Thymus (tissue), 11 donors: ENCODE data around the gene FBXO42. TPM values are rescaled to one million over a fixed set of nuclear protein-coding genes. Genes with fewer than 3 reads are reported as not detected.
"Not testable (repeated sequence)": the region's sequence is repeated elsewhere in the genome, so short reads cannot be mapped to it uniquely, and the experiment has no call there.

ENCODE experiments used
- DNase-seq, 9 donors: peaks; one replicate each; pipeline ENCODE4 v3.0.0-alpha.2; 2013; ENCODE audit warnings: low spot score in 9 of 9, low read depth in 6 of 9, missing footprints in 1 of 9
- H3K27ac ChIP-seq, 2 donors: one replicate each; pipeline ENCODE4 v1.5.1; 2013; ENCODE audit warnings: control low read depth in 1 of 2, low read depth in 1 of 2, low read length in 1 of 2, mild to moderate bottlenecking in 1 of 2, moderate library complexity in 1 of 2
- H3K27me3 ChIP-seq, 2 donors: one replicate each; pipeline ENCODE4 v1.5.1; 2013; ENCODE audit warnings: low read length in 1 of 2; ENCODE audit not compliant: control insufficient read depth in 2 of 2, insufficient read depth in 1 of 2
- H3K36me3 ChIP-seq, 2 donors: one replicate each; pipeline ENCODE4 v1.5.1; 2013; ENCODE audit warnings: low read length in 1 of 2, mild to moderate bottlenecking in 1 of 2, moderate library complexity in 1 of 2; ENCODE audit not compliant: control insufficient read depth in 2 of 2, insufficient read depth in 2 of 2
- H3K4me1 ChIP-seq, 2 donors: one replicate each; pipeline ENCODE4 v1.5.1; 2013; ENCODE audit warnings: low read length in 2 of 2; ENCODE audit not compliant: control insufficient read depth in 2 of 2, insufficient read depth in 2 of 2
- H3K4me3 ChIP-seq, 2 donors: one replicate each; pipeline ENCODE4 v1.5.1; 2013; ENCODE audit warnings: low read length in 2 of 2, control low read depth in 1 of 2, mild to moderate bottlenecking in 1 of 2
- H3K9me3 ChIP-seq, 2 donors: one replicate each; pipeline ENCODE4 v1.5.1; 2013; ENCODE audit warnings: low read length in 1 of 2, mild to moderate bottlenecking in 1 of 2; ENCODE audit not compliant: control insufficient read depth in 2 of 2, insufficient read depth in 1 of 2
- WGBS: extraction: QIAGEN DNeasy Blood & Tissue Kit; methylation state at CpG from one replicate; pipeline ENCODE4 v1.1.7; 2013; 5-methylcytosine and 5-hydroxymethylcytosine counted together
- polyA plus RNA-seq: library from polyadenylated mRNA; stranded (reverse); fragments of 200-250 nt; gene quantifications from one replicate; pipeline ENCODE4 v1.2.3, GENCODE V29; 2013
- total RNA-seq: library from RNA; stranded (reverse); fragments of 120-200 nt; gene quantifications from one replicate; pipeline ENCODE4 v1.2.4, GENCODE V29; 2013
- donor health status: healthy.

The FBXO42 gene
- total and polyA plus RNA-seq, 2 donors, result 12.4 to 20.8 TPM

GRCh38 chr1:16226129-16226489 lies 126.2 kb downstream of the FBXO42 start:
- no peak overlapping the region for H3K27ac ChIP-seq
- H3K4me3 ChIP-seq, result no peak overlapping the region
- peaks cover 14 to 23% of the 10 kb centered on the region in 2 donors for H3K9me3 ChIP-seq
- DNase-seq, result no peak
- over 99% methylated on average over 7 of the region's 7 CpGs for WGBS
- H3K36me3 ChIP-seq, result no peaks in the 10 kb centered on the region
- H3K4me1 ChIP-seq, result peaks cover 0 to 12% of the 10 kb centered on the region in 2 donors
- peaks cover 35 to 60% of the 10 kb centered on the region in 2 donors for H3K27me3 ChIP-seq

DNA sequence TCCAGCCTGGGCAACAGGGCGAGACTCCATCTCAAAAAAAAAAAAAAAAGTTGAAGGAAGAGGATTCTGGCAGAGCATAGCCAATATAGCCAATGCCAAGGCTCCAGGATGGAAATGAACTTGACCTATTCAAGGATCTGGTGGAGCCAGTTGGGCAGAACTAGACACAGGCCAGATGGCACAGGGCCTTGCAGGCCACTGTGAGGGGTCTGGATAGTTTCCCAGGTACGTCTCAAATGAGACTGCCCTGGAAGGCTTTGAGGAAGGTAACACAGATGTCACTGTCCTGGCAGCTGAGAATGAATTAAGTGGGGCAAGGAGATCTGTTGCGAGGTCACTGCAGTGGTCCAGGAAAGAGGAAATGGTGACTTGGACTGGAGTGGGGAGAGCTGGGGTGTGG lies 127.8 kb downstream of the FBXO42 start:
- WGBS, result 97% methylated on average over 3 of the region's 3 CpGs
- Histone ChIP-seq H3K4me1 (peaks cover 0 to 15% of the 10 kb centered on the region in 2 donors), H3K9me3 (peaks cover 14 to 23% of the 10 kb centered on the region in 2 donors), H3K27me3 (peaks cover 35 to 52% of the 10 kb centered on the region in 2 donors), H3K4me3 (no peak overlapping the region), H3K36me3 (no peaks in the 10 kb centered on the region), H3K27ac (no peak overlapping the region)
- DNase-seq, result no peak

- H3K4me3 ChIP-seq, H3K27ac ChIP-seq, DNase-seq, H3K36me3 ChIP-seq, H3K4me1 ChIP-seq: not testable (repeated sequence)
- Histone ChIP-seq H3K27me3 (peaks cover 25 to 36% of the 10 kb centered on the region in 2 donors), H3K9me3 (peaks cover 14 to 19% of the 10 kb centered on the region in 2 donors)
- 98% methylated on average over 14 of the region's 14 CpGs for WGBS
These were observed 129.6 kb downstream of the FBXO42 start for GRCh38 chr1:16222716-16223115.

DNA sequence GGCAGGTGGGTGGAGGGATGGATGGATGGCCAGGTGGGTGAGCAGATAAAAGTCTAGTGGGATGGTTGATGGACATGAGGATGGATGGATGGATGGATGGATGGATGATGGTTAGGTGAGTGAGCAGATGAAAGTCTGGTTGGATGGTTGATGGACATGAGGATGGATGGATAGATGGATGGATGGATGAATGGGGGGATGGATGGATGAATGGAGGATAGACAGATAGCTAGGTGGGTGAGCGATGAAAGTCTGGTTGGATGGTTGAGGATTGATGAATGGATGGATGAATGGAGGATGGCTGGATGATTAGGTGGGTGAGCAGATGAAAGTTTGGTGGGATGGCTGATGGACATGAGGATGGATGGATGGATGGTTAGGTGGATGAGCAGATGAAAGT lies 130.8 kb downstream of the FBXO42 start:
- peaks cover 13 to 32% of the 10 kb centered on the region in 2 donors for H3K27me3 ChIP-seq
- 98% methylated on average over 1 of the region's 1 CpG for WGBS
- no peak overlapping the region for H3K27ac ChIP-seq
- peaks cover 7 to 17% of the 10 kb centered on the region in 2 donors for H3K4me1 ChIP-seq
- H3K36me3 ChIP-seq, result no peaks in the 10 kb centered on the region
- no peak overlapping the region for H3K4me3 ChIP-seq
- H3K9me3 ChIP-seq, result peaks cover 7 to 11% of the 10 kb centered on the region in 2 donors
- no peak for DNase-seq

DNA sequence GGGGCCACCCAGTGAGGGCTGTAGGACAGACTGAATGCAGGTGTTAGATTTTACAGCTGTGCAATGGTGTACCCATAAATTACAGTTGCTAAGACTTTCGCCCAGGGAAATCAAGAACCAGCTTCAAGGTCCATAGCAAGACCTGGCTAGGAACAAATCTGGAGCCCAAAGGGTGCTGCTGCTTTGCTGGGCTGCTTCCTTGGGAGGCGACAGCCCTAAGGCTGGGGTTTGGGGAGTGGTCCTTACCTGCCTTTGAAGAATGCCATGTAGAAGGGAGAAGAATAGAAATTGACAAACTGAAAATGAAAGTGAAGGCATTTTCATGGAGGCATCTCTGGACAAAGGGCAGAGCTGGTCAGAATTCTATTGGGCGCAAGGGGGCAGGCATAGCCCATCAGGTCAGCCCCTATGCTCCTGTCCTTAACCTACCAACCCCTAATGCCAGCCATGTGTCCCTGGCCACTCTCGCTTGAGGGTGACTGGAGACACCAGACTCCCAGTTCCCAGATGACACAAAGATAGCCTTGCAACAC lies 132.2 kb downstream of the FBXO42 start:
- H3K4me1 ChIP-seq, result peaks cover 13 to 22% of the 10 kb centered on the region in 2 donors
- peaks cover 0 to 5% of the 10 kb centered on the region in 2 donors for H3K9me3 ChIP-seq
- no peak overlapping the region for H3K4me3 ChIP-seq
- H3K27ac ChIP-seq, result no peak overlapping the region
- no peak for DNase-seq
- no peaks in the 10 kb centered on the region for H3K36me3 ChIP-seq
- 95% methylated on average over 4 of the region's 4 CpGs for WGBS
- peaks cover 3 to 31% of the 10 kb centered on the region in 2 donors for H3K27me3 ChIP-seq

GRCh38 chr1:16218674-16219071 lies 133.6 kb downstream of the FBXO42 start:
- H3K4me1 ChIP-seq, result peaks cover 13 to 22% of the 10 kb centered on the region in 2 donors
- H3K9me3 ChIP-seq, result peaks cover 0 to 5% of the 10 kb centered on the region in 2 donors
- H3K4me3 ChIP-seq, result no peak overlapping the region
- no peak for DNase-seq
- H3K27me3 ChIP-seq, result peaks cover 0 to 30% of the 10 kb centered on the region in 2 donors
- 97% methylated on average over 6 of the region's 6 CpGs for WGBS
- no peak overlapping the region for H3K27ac ChIP-seq
- no peaks in the 10 kb centered on the region for H3K36me3 ChIP-seq

DNA sequence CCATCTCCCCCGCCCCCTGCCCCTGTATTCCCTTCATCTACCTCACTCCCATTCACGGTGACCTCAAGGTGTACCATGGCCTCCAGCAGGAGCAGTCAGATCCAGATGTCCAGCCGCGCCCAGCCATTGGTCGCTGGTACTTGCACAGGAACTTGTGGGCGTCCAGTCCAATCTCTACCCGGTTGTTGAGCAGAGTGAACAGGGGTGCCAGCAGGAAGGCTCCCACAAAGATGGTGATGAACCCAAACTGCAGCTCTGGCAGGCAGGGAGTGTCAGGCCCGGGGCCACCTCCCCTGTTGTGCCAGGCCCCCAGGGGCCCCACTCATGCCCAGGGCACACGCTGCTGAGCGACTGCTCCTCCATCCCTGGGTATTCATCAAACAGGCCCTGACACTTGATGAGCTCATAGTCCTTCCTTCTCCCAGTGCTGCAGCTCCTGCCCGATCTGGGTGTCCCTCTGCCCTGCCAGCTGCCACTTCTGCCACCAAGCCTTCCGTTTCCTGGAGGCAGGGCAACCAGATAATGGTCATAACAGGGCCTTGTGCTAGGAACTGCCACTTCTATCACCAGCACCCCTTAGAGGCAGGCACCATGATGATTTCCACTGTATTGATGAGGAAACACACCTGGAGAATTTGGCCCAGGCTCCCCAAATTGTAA lies 134.1 kb downstream of the FBXO42 start:
- Histone ChIP-seq H3K4me3 (no peak overlapping the region), H3K9me3 (peaks cover 0 to 5% of the 10 kb centered on the region in 2 donors), H3K27ac (peak overlapping the region in 1 of 2 donors; percentile 42), H3K27me3 (peaks cover 0 to 31% of the 10 kb centered on the region in 2 donors), H3K4me1 (peaks cover 13 to 22% of the 10 kb centered on the region in 2 donors), H3K36me3 (no peaks in the 10 kb centered on the region)
- WGBS, result 94% methylated on average over 12 of the region's 12 CpGs
- DNase-seq, result no peak

DNA sequence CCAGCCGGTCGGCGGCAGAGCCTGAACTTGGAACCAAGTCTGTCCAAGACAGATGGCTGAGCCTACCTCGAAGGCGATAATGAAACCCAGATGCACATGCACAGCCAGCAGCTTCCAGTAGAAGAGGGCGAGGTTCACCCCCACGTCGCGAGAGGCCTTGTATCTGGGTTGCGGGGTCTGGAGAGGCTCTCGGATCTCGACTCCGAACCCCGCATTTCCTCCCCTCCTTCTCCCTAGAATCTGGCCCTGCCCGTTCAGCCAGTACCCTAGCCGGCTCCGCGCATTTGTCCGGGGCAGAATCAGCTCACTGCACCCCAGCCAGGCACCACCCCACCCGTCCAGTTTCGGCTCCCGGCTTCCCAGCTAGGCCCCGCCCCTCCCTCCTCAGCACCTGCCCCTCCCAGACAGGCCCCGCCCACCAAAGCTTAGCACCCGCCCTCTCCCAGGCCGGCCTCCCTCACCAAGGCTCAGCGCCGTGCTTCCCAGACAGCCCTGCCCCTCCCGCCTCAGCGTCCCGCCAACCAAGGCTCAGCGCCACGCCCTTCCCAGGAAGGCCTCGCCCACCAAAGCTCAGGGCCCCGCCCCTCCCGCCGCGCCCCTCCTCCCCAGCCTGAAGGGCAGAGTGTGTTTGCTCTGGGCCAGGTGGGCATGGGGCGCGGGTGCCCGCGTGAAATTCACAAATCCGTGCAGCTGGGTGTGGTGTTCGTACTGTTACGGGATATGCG lies 135.1 kb downstream of the FBXO42 start:
- Histone ChIP-seq H3K27ac (peak overlapping the region in 1 of 2 donors; percentile 43), H3K4me1 (peaks cover 13 to 22% of the 10 kb centered on the region in 2 donors), H3K27me3 (peaks cover 0 to 40% of the 10 kb centered on the region in 2 donors), H3K36me3 (no peaks in the 10 kb centered on the region), H3K9me3 (peaks cover 0 to 5% of the 10 kb centered on the region in 2 donors), H3K4me3 (peak overlapping the region; percentile 29 to 49)
- WGBS, result 5% methylated on average over 46 of the region's 46 CpGs
- DNase-seq, result peak; percentile 74 to 95 (median 88)
